Central memory CD4-positive, alpha-beta T cell (primary cell): Measurements from ENCODE around the gene DMD.
"Not testable (repeated sequence)": the region's sequence is repeated elsewhere in the genome, so short reads cannot be mapped to it uniquely, and the experiment has no call there.

Source experiments
- DNase-seq: peaks from one replicate; pipeline ENCODE4 v3.0.0; 2022

DMD gene

GRCh38 chrX:33149580-33149979, 61.8 kb downstream of the DMD start:
- no peak for DNase-seq

DNA sequence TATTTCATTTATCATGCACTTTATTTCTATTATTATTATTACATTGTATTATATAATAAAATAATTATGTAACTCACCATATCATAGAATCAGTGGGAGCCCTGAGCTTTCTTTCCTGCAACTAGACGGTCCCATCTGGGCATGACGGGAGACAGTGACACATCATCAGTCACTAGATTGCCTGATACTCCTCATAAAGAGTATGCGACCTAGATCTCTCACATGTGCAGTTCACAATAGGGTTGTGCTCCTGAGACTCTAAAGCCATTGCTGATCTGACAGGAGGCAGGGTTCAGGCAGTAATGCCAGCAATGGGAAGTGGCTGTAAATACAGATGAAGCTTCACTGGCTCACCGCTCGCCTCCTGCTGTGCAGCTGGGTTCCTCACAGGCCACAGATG, 62.3 kb downstream of the DMD start:
- DNase-seq, result no peak

DNA sequence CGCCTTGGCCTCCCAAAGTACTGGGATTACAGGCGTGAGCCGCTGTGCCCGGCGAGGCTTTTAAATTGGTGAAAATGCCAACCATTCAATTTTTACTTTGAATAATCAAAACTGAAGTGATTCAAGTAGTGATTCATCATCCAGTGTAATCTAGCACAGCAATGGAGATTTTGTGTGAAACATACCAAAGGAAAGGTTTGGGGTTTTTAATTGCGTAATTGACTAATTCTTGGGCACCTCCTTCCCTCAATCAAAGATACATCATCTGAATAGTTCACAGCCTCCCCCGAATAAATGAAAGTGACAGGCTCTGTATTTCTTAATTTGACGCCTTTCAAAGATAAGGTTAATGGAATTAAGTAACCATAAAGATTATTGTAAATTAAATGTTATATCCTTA, 69.0 kb downstream of the DMD start:
- DNase-seq, result no peak

GRCh38 chrX:33138677-33139249, 72.6 kb downstream of the DMD start:
- no peak for DNase-seq

DNA sequence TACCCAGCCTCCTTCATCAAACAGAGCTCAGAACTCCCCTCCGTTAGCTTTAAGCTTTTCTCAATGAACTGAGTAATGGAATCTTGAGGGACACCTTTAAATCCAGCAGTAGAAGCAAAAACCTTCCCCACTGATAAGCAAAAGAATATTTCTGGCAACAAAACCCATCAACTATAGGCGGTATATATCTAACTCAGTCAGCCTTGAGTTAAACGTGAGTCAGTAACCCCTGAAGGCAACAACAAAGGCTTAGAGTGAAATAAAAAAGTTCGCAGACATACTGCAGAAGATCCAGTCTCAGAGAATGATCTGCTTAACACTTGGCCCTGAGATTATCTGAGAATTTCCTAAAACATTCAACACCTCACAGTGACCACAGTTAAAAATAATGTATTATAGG, 77.2 kb downstream of the DMD start:
- DNase-seq, result no peak

- DNase-seq, result no peak
Observed at GRCh38 chrX:33133320-33133719, 78.0 kb downstream of the DMD start.

- DNase-seq, result no peak
Observed at GRCh38 chrX:33132569-33132968, 78.8 kb downstream of the DMD start.

- no peak for DNase-seq
Observed at GRCh38 chrX:33129607-33130006, 81.7 kb downstream of the DMD start.

DNA sequence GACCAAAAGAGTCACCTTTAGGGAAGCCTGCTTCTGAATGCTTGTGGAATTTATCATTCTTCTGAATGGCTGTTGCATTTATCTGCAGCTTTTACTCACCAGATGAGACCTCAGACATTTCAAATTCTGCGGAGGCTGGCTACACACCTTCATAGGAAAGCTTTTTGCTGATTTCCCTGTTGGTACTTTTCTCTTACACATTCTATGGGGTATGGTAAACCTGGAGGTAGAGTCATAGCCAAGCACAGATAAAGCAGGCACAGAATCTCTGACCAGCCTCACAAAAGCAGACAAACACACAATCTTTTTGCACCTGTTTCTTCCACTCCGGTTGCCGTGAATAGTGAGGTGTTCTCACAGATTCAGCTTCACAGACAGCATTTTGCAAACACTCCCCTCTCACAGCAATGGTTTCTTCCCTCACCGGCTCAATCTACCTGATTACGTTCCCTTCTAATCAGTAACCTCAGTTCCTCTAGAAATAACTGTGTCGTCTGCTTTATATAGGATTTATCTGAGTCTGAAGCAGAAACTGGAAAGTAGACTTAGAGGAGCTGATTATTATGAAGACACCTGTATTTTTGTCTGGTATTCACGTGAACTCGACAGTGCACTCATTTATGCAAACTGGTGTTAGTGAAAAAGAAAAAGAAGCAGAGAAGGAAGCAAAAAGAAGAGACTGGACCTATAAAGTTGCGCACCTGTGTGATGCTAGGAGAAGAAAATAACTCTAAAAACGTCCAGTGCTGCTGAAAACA, 83.1 kb downstream of the DMD start:
- DNase-seq, result no peak

DNA sequence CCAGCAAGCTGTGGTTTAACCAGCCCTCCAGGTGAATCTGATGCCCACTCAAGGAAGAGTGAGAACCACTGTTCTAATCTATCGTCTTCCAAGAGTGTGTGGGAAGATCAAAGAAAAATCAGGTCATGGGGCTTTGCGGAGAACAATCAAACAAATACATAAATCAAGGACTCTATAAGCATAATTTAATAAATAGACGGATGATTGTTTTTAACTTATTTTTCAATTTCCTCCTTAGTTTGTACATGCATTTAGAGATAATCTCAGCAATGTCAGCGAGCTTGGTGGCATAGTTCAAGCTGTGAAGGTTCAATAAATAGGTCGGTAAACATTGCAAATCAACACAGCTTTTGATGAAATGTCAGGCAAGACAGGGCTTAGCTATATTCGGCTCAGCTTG, 84.9 kb downstream of the DMD start:
- no peak for DNase-seq

DNA sequence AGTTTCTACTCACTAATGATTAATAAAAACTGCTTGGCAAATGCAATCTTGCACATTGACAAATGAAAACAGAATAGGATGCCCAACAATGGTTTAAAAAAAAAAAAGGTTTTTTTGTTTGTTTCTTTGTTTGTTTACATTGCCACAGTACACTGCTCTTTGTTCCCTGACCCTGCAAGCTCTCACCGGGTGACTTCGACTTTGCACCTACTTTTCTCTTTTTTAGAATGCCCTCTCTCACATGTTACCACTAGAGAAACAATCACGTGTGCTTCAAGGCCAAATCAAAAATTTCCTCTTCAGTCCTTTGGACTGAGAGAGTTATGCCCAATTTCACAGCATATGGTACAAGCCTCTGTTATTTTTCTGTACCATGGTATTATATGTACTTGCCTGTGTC, 101.5 kb downstream of the DMD start:
- no peak for DNase-seq

DNA sequence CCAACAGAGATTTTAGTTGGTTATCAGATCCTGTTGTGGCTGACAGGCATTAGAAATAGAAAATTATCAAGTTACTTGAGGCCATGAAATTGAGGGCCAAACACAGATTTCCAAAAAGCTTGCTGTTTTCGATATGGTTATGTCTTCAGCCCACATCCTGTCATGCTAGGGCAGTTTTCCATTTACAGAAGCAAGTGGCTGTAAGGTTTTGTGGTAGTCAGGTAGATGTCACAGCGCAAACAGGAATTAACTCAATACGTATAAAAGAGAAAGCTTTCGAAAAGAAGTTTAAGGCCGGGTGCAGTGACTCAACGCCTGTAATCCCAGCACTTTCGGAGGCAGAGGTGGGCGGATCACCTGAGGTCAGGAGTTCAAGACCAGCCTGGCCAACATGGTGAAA, 104.6 kb downstream of the DMD start:
- no peak for DNase-seq

GRCh38 chrX:33095079-33095478, 116.3 kb downstream of the DMD start:
- no peak for DNase-seq

- DNase-seq, result no peak
Observed at GRCh38 chrX:33087411-33087810, 123.9 kb downstream of the DMD start.

DNA sequence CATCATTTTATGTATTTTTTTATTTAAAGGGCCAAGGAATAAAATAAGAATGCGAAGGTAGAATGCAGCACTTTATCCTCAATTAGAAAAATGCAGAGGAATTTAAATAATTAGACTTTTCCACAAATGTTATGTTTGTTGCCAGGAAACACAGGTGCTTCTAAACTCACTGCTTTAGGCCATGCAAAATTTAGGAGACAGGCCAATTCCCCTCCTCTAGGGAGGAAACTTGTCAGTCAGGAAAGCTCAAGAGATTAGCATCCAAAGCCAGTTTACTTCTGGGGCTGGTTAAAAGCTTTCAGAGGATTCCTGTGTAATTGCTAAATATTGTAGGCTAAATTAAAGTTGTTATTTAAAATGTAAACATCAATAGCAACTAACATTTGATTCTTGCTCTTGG, 124.5 kb downstream of the DMD start:
- no peak for DNase-seq

- DNase-seq, result no peak
Observed at GRCh38 chrX:33082371-33082770, 129.0 kb downstream of the DMD start.

DNA sequence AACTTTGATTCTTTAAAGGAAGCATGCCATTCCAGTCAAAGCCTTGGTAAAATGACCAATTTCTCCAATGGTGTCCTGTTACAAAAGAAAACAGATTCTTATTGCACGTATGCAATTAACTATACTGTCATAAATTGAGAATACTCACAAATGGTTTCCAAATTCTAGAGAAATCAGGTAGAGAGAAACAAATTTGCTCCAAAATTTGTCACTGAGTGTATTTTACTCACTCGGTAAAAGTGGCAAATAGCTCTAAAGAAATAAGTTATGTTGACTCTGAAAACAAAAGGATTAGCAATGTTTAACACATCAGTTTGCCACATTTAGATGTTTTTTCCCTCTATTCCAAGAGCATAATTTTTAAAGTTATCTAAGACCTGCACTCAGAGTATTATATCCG, 133.1 kb downstream of the DMD start:
- DNase-seq, result no peak

- not testable (repeated sequence) for DNase-seq
Observed at GRCh38 chrX:33073660-33074059, 137.7 kb downstream of the DMD start.

GRCh38 chrX:33065415-33065814, 145.9 kb downstream of the DMD start:
- DNase-seq, result no peak

GRCh38 chrX:33062041-33062440, 149.3 kb downstream of the DMD start:
- no peak for DNase-seq

GRCh38 chrX:33053001-33053400, 158.3 kb downstream of the DMD start:
- no peak for DNase-seq

GRCh38 chrX:33045882-33046281, 165.5 kb downstream of the DMD start:
- DNase-seq, result no peak

DNA sequence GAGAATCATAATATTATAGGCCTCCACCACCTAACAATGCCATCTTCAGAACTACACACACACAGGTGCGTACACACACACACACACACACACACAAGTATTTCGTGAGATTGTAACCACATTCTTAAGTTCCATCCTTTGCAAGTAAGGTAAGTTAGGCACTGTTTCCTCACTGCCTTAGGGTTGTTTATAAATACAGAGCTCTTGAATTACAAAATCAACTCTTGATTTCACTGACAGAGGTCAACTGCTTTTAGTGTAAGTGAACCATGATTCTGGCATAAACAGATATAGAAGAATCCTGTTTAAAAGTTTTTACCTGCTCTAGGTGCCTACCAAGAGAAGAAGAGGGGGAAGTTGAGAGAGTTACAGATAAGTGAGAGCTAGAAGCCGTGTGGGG, 166.1 kb downstream of the DMD start:
- DNase-seq, result no peak

GRCh38 chrX:33041141-33041540, 170.2 kb downstream of the DMD start:
- no peak for DNase-seq

DNA sequence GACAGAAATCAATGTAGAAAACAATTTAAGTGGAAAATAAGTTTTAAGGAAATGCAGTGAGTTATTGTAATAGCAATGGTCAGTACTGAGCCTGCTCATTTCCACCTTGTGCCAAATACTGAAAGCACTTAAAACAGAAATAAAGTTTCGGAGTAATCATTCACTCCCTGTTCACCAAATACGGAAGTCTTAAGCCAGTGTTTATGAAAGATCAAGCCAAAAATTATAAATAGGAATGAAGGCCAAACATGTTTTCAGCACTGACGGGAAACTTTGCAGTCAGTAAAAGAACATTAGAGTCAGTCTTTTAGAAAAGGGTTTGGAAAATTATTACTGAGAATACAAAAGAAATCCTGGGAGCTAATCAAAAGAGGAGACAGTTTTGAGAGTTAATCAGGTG, 178.6 kb downstream of the DMD start:
- DNase-seq, result no peak
